Activated naive CD4-positive, alpha-beta T cell treated with anti-CD3 and anti-CD28 coated beads, Interleukin-2, amount 50 U/mL, for 16 hours (primary cell): ENCODE data around the gene GPR39.
"Not testable (repeated sequence)": the region's sequence is repeated elsewhere in the genome, so short reads cannot be mapped to it uniquely, and the experiment has no call there.

Source experiments
- DNase-seq: peaks from one replicate; pipeline ENCODE4 v3.0.0-alpha.2; 2020

GPR39 gene

GRCh38 chr2:132416723-132417395, at the start of gene GPR39:
Gene GPR39, plus strand, starts transcription at chr2:132416805.
- no peak for DNase-seq

GRCh38 chr2:132368191-132368590, 48.4 kb upstream of the GPR39 start:
- DNase-seq, result no peak

GRCh38 chr2:132372276-132372675, 44.3 kb upstream of the GPR39 start:
- DNase-seq, result no peak

- DNase-seq, result no peak
These were observed 43.0 kb upstream of the GPR39 start for GRCh38 chr2:132373391-132374135.

GRCh38 chr2:132374151-132374550, 42.5 kb upstream of the GPR39 start:
- no peak for DNase-seq

GRCh38 chr2:132374551-132374950, 42.1 kb upstream of the GPR39 start:
- DNase-seq, result no peak

- DNase-seq, result no peak
These were observed 41.6 kb upstream of the GPR39 start for GRCh38 chr2:132374961-132375360.

- DNase-seq, result no peak
These were observed 35.2 kb upstream of the GPR39 start for GRCh38 chr2:132381376-132381775.

- DNase-seq, result no peak
These were observed 32.6 kb upstream of the GPR39 start for GRCh38 chr2:132383956-132384355.

- DNase-seq, result no peak
These were observed 32.0 kb upstream of the GPR39 start for GRCh38 chr2:132384491-132385151.

- no peak for DNase-seq
These were observed 29.5 kb upstream of the GPR39 start for GRCh38 chr2:132387126-132387525.

GRCh38 chr2:132390076-132390475, 26.5 kb upstream of the GPR39 start:
- no peak for DNase-seq

GRCh38 chr2:132391378-132391777, 25.2 kb upstream of the GPR39 start:
- DNase-seq, result no peak

GRCh38 chr2:132392221-132392620, 24.4 kb upstream of the GPR39 start:
- no peak for DNase-seq

GRCh38 chr2:132392879-132393278, 23.7 kb upstream of the GPR39 start:
- no peak for DNase-seq

- DNase-seq, result not testable (repeated sequence)
These were observed 19.6 kb upstream of the GPR39 start for GRCh38 chr2:132397042-132397441.

- no peak for DNase-seq
These were observed 16.3 kb upstream of the GPR39 start for GRCh38 chr2:132400169-132400900.

GRCh38 chr2:132400901-132401240, 15.7 kb upstream of the GPR39 start:
- no peak for DNase-seq

- no peak for DNase-seq
These were observed 15.3 kb upstream of the GPR39 start for GRCh38 chr2:132401326-132401725.

- DNase-seq, result no peak
These were observed 13.5 kb upstream of the GPR39 start for GRCh38 chr2:132403146-132403545.

GRCh38 chr2:132404056-132404455, 12.5 kb upstream of the GPR39 start:
- DNase-seq, result no peak

GRCh38 chr2:132407784-132408183, 8.8 kb upstream of the GPR39 start:
- no peak for DNase-seq

GRCh38 chr2:132412021-132412420, 4.6 kb upstream of the GPR39 start:
- DNase-seq, result no peak
